HepG2 (cell line): ENCODE measurements around the gene AMPH.

Experiments used
- ATF6 ChIP-seq: sonication (generic); formaldehyde crosslinking; conservative IDR thresholded peaks from 2 replicates; pipeline ENCODE4 v1.4.0; 2020; ENCODE audit warnings: missing genetic modification reagents
- CBX5 ChIP-seq: sonication (generic); formaldehyde crosslinking; IDR thresholded peaks from 2 replicates; pipeline ENCODE4 v1.4.0; 2020; ENCODE audit warnings: missing genetic modification reagents, borderline replicate concordance
- CTCF ChIP-seq: sonication (generic); formaldehyde crosslinking; IDR thresholded peaks from 2 replicates; pipeline ENCODE4 v1.5.0; 2020; ENCODE audit warnings: mild to moderate bottlenecking, missing genetic modification reagents, moderate library complexity
- EZH2 ChIP-seq: conservative IDR thresholded peaks from 2 replicates; pipeline ENCODE4 v1.6.1; 2012; ENCODE audit warnings: mild to moderate bottlenecking, low read depth, low read length, moderate library complexity
- HMGXB4 ChIP-seq, 2 experiments: sonication (generic) in 1 of 2; formaldehyde crosslinking in 1 of 2; IDR thresholded peaks; 2 replicates each; pipeline versions ENCODE4 v1.4.0 to v1.6.1; 2018 to 2020; ENCODE audit warnings: missing genetic modification reagents in 2 of 2, borderline replicate concordance in 1 of 2, low read depth in 1 of 2, mild to moderate bottlenecking in 1 of 2, missing biosample characterization in 1 of 2
- JUNB ChIP-seq: sonication (generic); formaldehyde crosslinking; IDR thresholded peaks from 2 replicates; pipeline ENCODE4 v1.8.0; 2022; ENCODE audit warnings: missing genetic modification reagents, mild to moderate bottlenecking, borderline replicate concordance
- LRRFIP1 ChIP-seq: sonication (generic); formaldehyde crosslinking; conservative IDR thresholded peaks from 2 replicates; pipeline ENCODE4 v1.4.0; 2020; ENCODE audit warnings: missing genetic modification reagents
- MAX ChIP-seq: IDR thresholded peaks from 2 replicates; pipeline ENCODE4 v1.6.1; 2012; ENCODE audit warnings: inconsistent platforms
- MBD4 ChIP-seq: IDR thresholded peaks from 2 replicates; pipeline ENCODE4 v1.6.1; 2012; ENCODE audit warnings: low read length, inconsistent platforms, borderline replicate concordance
- MLX ChIP-seq: IDR thresholded peaks from 2 replicates; pipeline ENCODE4 v1.6.1; 2016
- POLR2A ChIP-seq, 2 experiments: IDR thresholded peaks; 2 replicates each; pipeline ENCODE4 v1.6.1; 2011; ENCODE audit warnings: low read depth in 2 of 2, low read length in 2 of 2, mild to moderate bottlenecking in 1 of 2, moderate library complexity in 1 of 2; ENCODE audit not compliant: insufficient read depth in 1 of 2
- ZBTB7A ChIP-seq: sonication (generic); formaldehyde crosslinking; IDR thresholded peaks from 2 replicates; pipeline ENCODE4 v1.8.0; 2022; ENCODE audit warnings: mild to moderate bottlenecking, missing genetic modification reagents
- ZNF24 ChIP-seq: fragments of 450-650 bp; IDR thresholded peaks from 2 replicates; pipeline ENCODE4 v1.6.1; 2017; ENCODE audit warnings: antibody characterized with exemption, mild to moderate bottlenecking
- ZNF331 ChIP-seq: sonication (generic); formaldehyde crosslinking; IDR thresholded peaks from 2 replicates; pipeline ENCODE4 v1.4.0; 2020; ENCODE audit warnings: missing genetic modification reagents

- TF ChIP-seq ZNF331 (CRISPR knock-in tag) = no peak
- TF ChIP-seq MBD4 = no peak
- TF ChIP-seq CBX5 (CRISPR knock-in tag) = no peak
- no peak for TF ChIP-seq JUNB
- TF ChIP-seq CTCF (CRISPR knock-in tag) = no peak
- TF ChIP-seq EZH2 = no peak
- TF ChIP-seq LRRFIP1 (CRISPR knock-in tag) = no peak
- no peak for TF ChIP-seq ATF6
- no peak for TF ChIP-seq MAX
- TF ChIP-seq POLR2A (IDR thresholded peaks at IDR 0.05; ENCODE audit: insufficient read depth in 1 of 2, low read depth in 2 of 2, low read length in 2 of 2) = no peak
- no peak for TF ChIP-seq ZBTB7A (CRISPR knock-in tag)
- TF ChIP-seq HMGXB4 (CRISPR knock-in tag; IDR thresholded peaks at IDR 0.05; ENCODE audit: borderline replicate concordance in 1 of 2, low read depth in 1 of 2) = no peak
- no peak for TF ChIP-seq ZNF24
- no peak for TF ChIP-seq MLX (CRISPR knock-in tag)
These were observed 123.8 kb downstream of the AMPH start for GRCh38 chr7:38507384-38507783.
